ENCODE results near the gene TIMM44.

TIMM44 gene

DNA sequence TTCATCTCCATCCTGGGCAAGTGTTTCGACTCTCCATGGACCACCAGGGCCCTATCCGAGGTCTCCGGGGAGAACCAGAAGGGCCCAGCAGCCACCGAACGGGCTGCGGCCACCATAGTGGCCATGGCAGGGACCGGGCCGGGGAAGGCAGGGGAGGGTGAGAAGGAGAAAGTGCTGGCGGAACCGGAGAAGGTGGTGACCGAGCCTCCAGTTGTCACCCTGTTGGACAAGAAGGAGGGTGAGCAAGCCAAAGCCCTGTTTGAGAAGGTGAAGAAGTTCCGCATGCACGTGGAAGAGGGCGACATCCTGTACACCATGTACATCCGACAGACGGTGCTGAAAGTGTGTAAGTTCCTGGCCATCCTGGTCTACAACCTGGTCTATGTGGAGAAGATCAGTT lies 44.5 kb downstream of the TIMM44 start:
- TF ChIP-seq ZFP3 (CRISPR knock-in tag; IDR thresholded peaks at IDR 0.05) (no peak), GLIS3 (CRISPR knock-in tag; IDR thresholded peaks at IDR 0.05) (no peak), ZNF70 (CRISPR knock-in tag; IDR thresholded peaks at IDR 0.05) (no peak), OSR1 (CRISPR knock-in tag; IDR thresholded peaks at IDR 0.05) (no peak), SNAI2 (CRISPR knock-in tag; IDR thresholded peaks at IDR 0.05) (no peak), BACH2 (CRISPR knock-in tag; IDR thresholded peaks at IDR 0.05; ENCODE audit: borderline replicate concordance) (no peak), ZNF8 (CRISPR knock-in tag; IDR thresholded peaks at IDR 0.05) (no peak), CSDC2 (CRISPR knock-in tag; IDR thresholded peaks at IDR 0.05) (no peak)
- TF ChIP-seq, protein P1, sequence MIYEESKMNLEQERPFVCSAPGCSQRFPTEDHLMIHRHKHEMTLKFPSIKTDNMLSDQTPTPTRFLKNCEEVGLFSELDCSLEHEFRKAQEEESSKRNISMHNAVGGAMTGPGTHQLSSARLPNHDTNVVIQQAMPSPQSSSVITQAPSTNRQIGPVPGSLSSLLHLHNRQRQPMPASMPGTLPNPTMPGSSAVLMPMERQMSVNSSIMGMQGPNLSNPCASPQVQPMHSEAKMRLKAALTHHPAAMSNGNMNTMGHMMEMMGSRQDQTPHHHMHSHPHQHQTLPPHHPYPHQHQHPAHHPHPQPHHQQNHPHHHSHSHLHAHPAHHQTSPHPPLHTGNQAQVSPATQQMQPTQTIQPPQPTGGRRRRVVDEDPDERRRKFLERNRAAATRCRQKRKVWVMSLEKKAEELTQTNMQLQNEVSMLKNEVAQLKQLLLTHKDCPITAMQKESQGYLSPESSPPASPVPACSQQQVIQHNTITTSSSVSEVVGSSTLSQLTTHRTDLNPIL (CRISPR knock-in tag; IDR thresholded peaks at IDR 0.05; ENCODE audit: low read depth), result no peak
- TF ChIP-seq, protein P2, sequence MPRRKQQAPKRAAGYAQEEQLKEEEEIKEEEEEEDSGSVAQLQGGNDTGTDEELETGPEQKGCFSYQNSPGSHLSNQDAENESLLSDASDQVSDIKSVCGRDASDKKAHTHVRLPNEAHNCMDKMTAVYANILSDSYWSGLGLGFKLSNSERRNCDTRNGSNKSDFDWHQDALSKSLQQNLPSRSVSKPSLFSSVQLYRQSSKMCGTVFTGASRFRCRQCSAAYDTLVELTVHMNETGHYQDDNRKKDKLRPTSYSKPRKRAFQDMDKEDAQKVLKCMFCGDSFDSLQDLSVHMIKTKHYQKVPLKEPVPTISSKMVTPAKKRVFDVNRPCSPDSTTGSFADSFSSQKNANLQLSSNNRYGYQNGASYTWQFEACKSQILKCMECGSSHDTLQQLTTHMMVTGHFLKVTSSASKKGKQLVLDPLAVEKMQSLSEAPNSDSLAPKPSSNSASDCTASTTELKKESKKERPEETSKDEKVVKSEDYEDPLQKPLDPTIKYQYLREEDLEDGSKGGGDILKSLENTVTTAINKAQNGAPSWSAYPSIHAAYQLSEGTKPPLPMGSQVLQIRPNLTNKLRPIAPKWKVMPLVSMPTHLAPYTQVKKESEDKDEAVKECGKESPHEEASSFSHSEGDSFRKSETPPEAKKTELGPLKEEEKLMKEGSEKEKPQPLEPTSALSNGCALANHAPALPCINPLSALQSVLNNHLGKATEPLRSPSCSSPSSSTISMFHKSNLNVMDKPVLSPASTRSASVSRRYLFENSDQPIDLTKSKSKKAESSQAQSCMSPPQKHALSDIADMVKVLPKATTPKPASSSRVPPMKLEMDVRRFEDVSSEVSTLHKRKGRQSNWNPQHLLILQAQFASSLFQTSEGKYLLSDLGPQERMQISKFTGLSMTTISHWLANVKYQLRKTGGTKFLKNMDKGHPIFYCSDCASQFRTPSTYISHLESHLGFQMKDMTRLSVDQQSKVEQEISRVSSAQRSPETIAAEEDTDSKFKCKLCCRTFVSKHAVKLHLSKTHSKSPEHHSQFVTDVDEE (CRISPR knock-in tag; IDR thresholded peaks at IDR 0.05), result no peak
- TF ChIP-seq, protein P3, sequence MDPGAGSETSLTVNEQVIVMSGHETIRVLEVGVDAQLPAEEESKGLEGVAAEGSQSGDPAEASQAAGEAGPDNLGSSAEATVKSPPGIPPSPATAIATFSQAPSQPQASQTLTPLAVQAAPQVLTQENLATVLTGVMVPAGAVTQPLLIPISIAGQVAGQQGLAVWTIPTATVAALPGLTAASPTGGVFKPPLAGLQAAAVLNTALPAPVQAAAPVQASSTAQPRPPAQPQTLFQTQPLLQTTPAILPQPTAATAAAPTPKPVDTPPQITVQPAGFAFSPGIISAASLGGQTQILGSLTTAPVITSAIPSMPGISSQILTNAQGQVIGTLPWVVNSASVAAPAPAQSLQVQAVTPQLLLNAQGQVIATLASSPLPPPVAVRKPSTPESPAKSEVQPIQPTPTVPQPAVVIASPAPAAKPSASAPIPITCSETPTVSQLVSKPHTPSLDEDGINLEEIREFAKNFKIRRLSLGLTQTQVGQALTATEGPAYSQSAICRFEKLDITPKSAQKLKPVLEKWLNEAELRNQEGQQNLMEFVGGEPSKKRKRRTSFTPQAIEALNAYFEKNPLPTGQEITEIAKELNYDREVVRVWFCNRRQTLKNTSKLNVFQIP (CRISPR knock-in tag; IDR thresholded peaks at IDR 0.05; ENCODE audit: borderline replicate concordance, low read depth), result no peak
- ATAC-seq, result no peak

DNA sequence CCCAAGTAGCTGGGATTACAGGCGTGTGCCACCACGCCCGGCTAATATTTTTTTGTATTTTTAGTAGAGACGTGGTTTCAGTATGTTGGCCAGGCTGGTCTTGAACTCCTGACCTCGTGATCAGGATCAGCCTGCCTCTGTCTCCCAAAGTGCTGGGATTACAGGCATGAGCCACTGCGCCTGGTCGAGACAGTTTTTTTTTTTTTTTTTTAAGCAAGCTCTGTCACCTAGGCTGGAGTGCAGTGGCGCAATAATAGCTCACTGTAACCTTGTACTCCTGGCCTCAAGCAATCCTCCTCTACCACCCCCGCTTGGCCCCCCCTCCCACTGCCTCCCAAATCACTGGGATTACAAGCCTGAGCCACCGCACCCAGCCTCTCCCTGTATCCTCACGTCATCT lies 46.2 kb downstream of the TIMM44 start:
- ATAC-seq, result no peak
- TF ChIP-seq SNAI2 (CRISPR knock-in tag; IDR thresholded peaks at IDR 0.05), result no peak
- TF ChIP-seq, protein P1 (CRISPR knock-in tag; IDR thresholded peaks at IDR 0.05; ENCODE audit: low read depth), result no peak
- TF ChIP-seq PPARA (CRISPR knock-in tag; IDR thresholded peaks at IDR 0.05; ENCODE audit: borderline replicate concordance), result no peak
- TF ChIP-seq TOX (CRISPR knock-in tag; IDR thresholded peaks at IDR 0.05; ENCODE audit: borderline replicate concordance), result no peak
- no peak for TF ChIP-seq GLIS3 (CRISPR knock-in tag; IDR thresholded peaks at IDR 0.05)
- TF ChIP-seq, protein P4, sequence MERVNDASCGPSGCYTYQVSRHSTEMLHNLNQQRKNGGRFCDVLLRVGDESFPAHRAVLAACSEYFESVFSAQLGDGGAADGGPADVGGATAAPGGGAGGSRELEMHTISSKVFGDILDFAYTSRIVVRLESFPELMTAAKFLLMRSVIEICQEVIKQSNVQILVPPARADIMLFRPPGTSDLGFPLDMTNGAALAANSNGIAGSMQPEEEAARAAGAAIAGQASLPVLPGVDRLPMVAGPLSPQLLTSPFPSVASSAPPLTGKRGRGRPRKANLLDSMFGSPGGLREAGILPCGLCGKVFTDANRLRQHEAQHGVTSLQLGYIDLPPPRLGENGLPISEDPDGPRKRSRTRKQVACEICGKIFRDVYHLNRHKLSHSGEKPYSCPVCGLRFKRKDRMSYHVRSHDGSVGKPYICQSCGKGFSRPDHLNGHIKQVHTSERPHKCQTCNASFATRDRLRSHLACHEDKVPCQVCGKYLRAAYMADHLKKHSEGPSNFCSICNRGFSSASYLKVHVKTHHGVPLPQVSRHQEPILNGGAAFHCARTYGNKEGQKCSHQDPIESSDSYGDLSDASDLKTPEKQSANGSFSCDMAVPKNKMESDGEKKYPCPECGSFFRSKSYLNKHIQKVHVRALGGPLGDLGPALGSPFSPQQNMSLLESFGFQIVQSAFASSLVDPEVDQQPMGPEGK (CRISPR knock-in tag; IDR thresholded peaks at IDR 0.05; ENCODE audit: borderline replicate concordance), result no peak
- no peak for TF ChIP-seq ZFP3 (CRISPR knock-in tag; IDR thresholded peaks at IDR 0.05)
- TF ChIP-seq RARB (CRISPR knock-in tag; IDR thresholded peaks at IDR 0.05), result no peak
- TF ChIP-seq ARNTL (CRISPR knock-in tag; IDR thresholded peaks at IDR 0.05; ENCODE audit: borderline replicate concordance, low read depth), result no peak
- TF ChIP-seq ZC3H10 (CRISPR knock-in tag; IDR thresholded peaks at IDR 0.05), result no peak
- no peak for TF ChIP-seq ESRRG (CRISPR knock-in tag; IDR thresholded peaks at IDR 0.05)
- TF ChIP-seq, protein P5, sequence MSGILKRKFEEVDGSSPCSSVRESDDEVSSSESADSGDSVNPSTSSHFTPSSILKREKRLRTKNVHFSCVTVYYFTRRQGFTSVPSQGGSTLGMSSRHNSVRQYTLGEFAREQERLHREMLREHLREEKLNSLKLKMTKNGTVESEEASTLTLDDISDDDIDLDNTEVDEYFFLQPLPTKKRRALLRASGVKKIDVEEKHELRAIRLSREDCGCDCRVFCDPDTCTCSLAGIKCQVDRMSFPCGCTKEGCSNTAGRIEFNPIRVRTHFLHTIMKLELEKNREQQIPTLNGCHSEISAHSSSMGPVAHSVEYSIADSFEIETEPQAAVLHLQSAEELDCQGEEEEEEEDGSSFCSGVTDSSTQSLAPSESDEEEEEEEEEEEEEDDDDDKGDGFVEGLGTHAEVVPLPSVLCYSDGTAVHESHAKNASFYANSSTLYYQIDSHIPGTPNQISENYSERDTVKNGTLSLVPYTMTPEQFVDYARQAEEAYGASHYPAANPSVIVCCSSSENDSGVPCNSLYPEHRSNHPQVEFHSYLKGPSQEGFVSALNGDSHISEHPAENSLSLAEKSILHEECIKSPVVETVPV (CRISPR knock-in tag; IDR thresholded peaks at IDR 0.05), result no peak
- no peak for TF ChIP-seq ISL1 (CRISPR knock-in tag; IDR thresholded peaks at IDR 0.05)
- no peak for TF ChIP-seq OSR1 (CRISPR knock-in tag; IDR thresholded peaks at IDR 0.05)
- TF ChIP-seq ZNF70 (CRISPR knock-in tag; IDR thresholded peaks at IDR 0.05), result no peak

DNA sequence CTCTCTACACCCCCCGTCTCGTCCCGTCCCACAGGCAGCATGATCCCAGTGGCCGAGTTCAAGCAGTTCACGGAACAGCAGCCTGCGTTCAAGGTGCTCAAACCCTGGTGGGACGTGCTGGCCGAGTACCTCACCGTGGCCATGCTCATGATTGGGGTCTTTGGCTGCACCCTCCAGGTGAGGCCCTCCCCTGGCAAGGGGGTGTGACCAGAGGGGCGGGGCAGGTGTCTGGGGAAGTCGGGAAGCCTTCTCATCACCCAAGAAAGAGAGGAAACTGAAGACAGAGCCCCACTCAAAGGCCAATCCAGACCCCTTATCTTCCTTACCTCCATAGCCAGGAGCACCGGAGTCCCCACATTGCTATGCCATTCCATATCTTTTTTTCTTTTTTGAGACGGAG lies 47.9 kb downstream of the TIMM44 start:
- TF ChIP-seq TOX (CRISPR knock-in tag; IDR thresholded peaks at IDR 0.05; ENCODE audit: borderline replicate concordance) (no peak), ZNF70 (CRISPR knock-in tag; IDR thresholded peaks at IDR 0.05) (no peak), ZFP30 (CRISPR knock-in tag; IDR thresholded peaks at IDR 0.05) (no peak), PPARA (CRISPR knock-in tag; IDR thresholded peaks at IDR 0.05; ENCODE audit: borderline replicate concordance) (no peak)
- no peak for ATAC-seq
